GM21619 (cell line): Measurements from ENCODE around the gene IRX5.

ENCODE experiments used
- ATAC-seq: cut with Tn5 transposase; IDR thresholded peaks from one replicate; pipeline ENCODE4 v1.9.1; 2021; ENCODE audit not compliant: unreplicated experiment

IRX5 gene

DNA sequence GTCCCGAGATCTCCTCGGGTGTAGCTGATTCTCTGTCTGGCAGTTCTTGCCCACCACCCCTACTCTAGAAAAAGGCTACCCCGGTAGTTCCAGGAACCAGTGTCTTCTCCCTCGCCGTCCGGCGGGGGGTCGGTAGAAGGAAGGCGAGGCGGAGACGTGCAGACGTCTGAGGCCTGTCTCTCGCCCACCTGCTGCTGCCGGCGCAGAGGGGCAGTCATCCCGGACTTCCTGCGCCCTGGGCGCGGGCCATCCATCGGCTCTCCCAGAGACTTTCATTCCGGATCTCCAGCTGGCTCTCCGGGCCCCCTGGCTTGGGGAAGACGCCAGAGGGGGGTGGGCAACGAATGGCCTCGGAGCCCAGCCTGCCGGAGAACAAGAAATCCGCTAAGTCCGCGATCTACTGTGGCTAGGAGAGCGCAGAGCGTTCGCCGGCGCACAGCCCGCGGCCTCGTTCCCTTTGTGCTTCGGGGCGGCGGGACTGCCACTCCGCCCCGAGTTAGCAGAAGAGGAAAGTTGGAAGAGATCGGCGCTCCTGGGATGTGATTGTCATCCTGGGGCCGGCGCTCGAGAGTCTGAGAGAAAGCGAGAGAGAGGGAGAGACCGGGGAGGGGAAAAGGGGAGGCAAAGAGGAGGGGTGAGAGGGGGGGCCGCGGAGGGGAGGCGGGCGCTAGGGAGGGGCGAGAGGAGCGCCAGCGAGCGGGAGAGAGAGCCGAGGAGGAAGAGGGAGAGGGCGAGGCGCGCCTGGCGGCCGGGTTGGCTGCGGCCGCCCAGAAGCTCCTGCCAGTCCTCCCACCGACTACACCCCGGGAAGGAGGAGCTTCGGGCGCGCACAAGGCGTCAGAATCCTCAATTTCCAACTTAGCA is at the start of gene IRX5:
IRX5 (plus strand) TSS at position 861 of the 864 bp plus-strand sequence. CDS start 334 bp downstream, outside the sequence.
- ATAC-seq = no peak

DNA sequence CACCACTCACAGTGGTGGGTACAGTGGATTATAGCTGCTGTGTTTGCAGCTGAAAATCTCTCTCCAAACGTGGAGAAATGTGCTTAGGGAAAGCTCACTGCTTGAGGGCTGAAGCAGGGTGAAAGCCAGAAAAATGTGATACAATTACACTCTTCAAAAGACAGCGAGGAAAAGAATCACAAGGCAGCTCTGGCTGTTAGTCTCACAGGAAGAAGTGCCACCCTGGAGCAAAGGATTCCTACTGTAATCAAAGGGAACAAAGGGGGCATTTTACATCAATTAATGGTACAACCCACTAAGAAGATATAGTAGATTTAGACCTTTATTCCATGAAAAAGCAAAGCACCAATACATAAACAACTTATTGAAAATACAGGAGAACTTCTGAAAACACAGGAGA is 48.1 kb upstream of the IRX5 start:
- no peak for ATAC-seq

DNA sequence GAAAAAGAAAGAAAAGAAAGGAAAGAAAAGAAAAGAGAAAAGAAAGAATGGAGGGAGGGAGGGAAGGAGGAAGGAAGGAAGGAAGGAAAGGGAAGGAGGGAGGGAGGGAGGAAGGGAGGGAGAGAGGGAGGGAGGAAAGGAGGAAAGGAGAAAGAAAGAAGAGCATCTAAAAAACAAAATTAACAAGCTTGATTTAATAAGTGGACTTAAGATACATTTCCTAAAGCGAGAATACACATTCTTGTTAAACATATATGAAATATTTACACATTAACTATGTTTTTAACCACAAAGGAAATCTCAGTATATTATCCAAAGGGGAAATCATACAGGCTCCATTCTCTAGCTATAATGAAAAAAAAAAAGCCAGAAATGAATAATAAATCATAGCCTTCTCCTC is 47.3 kb upstream of the IRX5 start:
- ATAC-seq = no peak

DNA sequence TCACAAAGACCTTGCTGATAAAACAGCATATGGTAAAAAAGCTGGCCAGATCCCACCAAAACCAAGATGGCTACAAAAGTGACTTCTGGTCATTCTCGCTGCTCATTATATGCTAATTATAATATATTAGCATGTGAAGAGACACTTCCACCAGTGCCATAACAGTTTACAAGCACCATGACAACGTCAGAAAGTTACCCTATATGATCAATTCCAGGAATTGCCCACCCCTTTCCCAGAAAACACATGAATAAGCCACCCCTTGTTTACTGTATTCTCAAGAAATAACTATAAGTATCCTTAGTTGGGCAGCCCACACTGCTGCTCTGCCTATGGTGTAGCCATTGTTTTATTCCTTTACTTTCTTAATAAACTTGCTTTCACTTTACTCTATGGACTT is 44.6 kb upstream of the IRX5 start:
- ATAC-seq = no peak

DNA sequence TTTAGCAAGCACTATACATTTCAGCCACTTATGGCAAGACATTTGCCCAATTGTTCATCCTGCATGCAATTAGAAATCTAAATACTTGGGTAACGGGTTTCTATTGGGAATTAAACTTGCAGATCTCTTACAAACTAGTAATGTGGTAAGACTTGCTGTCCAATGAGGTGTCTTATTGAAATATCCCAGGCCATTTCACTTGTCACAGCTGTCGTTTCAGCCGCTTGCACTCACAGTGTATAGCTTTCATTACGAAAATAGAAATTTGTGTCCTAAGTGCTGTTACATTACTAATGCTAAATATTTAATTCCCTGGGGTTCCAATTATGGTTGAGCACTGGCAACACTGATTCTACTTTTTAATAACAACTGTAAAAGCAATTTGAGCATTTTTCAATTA is 40.3 kb upstream of the IRX5 start:
- no peak for ATAC-seq

DNA sequence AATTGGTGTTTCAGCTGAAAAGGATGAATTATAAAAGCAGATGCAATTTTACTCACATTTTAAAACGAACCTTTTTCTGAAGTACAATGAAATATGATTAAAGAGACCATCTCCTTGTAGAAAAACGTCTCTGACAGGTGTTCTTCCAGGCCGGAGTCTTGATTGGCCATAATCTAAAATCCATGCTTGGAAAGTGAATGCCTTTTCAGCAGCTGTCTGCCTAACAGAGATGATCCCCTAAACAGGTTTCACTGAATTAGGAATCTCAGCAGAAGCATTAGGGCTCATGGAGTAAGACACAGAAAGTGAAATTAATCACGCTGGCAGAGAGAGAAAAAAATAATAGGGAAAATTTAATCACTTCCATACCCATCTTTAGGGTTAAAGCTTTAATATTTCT is 39.3 kb upstream of the IRX5 start:
- ATAC-seq = no peak

DNA sequence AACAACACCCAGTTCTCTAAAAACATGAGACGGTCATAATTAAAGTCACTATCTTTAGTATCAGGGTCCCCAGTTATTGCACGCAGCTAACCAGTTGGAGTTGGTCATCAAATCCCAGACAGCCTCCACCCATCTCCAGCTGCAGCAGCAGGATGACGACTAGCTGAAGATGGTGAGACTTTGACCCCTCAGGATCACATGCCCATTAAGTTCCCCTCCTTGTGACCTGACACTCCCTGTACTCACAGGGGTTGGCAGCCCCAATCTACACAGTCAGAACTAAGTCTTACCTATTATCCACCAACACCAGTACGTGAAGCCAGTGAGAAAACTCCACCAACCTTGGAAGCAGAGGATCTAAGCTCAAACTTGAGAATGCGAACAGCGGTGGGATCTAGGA is 37.7 kb upstream of the IRX5 start:
- no peak for ATAC-seq

DNA sequence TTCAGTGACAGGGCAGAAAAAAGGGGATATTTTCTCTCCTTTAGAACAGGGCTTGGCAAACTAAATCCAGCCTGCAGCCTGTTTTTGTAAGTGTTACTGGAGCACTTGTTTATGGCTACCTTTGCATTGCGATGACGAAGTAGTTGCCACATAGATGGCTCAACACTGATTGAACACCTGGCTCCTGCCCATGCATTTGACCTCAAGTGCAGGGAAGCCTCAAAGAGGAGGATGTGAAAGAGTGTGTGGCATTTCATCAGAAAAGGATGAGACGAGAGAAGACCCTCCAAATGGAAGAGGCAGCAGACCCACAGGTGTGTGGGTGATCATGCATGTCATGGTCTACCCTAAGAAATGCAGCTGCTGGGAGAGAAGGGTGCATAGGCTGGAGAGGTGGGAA is 32.7 kb upstream of the IRX5 start:
- ATAC-seq = no peak

DNA sequence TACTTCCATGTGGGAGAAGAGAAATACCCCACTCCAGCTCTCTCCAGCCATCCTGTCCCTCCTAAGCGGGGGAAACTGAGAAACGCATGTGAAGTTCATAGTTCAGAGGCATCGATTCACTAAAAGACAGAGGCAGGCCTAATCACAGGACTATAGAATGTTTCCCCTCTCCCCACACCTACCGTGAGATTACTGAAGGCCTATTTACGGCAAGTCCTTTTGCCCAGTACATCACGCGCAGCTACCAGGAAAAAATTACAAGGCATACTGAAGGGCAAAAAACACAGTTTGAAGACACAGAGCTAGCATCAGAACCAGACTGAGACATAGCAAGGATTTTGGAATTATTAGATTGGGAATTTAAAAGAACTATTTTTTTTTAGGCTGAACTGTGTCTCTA is 29.1 kb upstream of the IRX5 start:
- ATAC-seq = no peak

DNA sequence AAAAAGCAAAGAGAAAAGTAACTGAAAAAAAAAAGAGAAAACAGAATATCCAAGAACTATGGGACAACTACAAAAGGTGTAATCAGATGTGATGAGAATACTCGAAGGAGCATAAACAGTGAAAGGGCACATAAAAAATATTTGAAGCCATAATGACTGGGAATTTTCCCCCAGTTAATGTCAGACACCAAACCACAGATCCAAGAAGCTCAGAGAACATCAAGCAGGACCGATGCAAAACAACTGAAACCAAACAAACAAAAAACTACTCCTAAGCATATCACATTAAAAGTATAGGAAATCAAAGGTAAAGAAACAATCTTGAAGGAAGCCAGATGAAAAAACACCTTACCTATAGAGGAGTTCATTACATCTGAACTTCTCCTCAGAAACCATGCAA is 27.6 kb upstream of the IRX5 start:
- ATAC-seq = no peak

DNA sequence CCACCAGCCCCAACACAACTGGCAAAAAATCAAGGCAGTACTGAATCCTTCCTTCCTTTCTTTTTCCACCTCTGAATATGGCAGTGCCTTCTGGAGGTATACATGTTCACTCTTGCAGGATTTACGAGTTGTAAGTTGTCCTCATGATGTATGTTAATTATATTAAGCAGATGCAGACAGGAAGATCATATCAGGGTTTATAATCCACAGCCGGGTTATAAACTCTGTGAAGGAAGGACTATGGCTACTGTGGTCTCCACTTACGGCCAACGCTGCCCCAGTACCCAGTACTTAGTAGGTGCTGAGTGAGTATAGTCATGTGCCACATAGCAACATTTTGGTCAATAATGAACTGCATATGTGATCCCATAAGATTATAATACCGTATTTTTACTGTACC is 19.6 kb upstream of the IRX5 start:
- ATAC-seq = no peak

DNA sequence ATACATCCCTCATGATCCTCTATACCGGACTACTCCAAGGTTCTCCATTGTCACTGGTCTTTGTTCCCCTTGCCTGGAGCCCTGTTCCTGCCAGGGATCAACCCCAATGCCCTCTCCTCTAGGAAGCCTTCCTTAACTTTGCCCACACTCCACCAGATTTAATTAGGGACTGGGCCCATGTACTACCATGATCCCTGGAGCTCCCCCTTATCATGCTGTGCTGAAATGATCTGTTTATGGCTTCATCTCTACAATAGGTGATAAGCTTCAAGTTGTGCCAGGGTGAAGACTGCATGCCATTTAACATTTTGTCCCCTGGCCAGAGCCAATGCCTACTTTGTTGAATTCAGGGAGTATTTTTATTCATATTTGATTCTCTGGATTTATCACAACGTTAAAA is 17.9 kb upstream of the IRX5 start:
- no peak for ATAC-seq

DNA sequence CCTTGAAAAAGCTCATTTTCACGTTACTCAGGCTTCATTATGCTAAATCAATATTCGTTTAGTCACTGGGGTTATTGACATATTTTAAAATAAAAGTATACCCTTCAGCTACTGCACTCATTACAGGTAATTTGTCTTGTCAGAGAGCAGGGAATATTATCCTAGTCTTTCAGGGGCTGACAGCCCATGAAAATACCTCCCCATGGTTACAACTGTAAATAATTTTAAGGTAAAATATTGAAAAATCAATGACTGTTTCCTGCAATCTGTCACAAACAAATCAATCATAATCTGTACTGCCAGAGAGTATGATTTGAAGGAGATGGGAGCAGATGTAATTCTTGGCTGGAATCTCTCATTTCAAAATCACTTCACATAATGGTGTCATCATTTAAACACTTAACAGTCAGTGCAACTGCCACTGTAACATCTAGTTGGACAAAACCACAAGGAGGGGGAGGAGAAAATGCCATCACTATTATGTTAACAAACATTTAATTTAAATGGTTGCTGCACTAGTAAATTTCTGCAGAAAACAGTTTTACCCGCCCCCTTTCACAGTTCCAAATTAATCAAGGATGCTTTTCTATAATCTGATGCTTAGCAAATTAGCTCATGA is 9.3 kb upstream of the IRX5 start:
- ATAC-seq = no peak

DNA sequence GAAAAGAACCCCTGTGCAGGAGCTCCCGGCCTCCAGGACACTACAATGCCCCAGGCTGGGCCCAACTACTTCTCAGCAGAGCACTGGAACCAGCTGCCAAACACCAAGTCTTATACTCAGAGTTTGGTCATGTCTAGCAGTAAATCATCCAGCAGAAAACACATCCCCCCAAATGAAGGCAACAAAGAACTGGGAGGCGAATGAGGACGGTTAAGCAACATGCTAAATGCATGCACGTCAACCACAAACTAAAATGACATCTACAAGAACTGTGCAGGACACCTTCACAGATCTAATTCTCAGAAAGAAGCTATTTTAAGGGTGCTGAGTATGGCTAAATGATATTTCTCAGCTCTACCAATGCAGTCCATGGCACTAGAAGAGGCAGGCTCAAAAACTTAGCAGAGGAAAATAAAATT is 7.6 kb upstream of the IRX5 start:
- ATAC-seq = no peak

DNA sequence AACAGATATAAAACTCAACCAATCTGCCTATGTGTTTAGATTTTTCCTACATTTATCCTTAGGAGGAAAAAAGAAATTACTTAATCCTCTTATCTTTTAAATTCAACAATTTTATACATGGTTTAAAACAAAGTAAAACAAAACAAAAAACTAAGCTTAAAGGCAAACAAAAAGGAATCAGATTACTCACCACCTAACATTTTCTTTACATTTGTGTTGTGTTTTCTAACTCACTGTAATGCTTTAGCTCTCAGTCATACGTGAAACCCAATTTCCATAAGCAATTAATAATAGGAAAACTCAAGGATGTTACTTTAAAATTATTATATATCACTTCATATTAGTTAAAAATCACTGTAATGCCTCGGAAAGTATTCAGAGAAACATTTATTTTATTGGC is 6.7 kb upstream of the IRX5 start:
- ATAC-seq = no peak

DNA sequence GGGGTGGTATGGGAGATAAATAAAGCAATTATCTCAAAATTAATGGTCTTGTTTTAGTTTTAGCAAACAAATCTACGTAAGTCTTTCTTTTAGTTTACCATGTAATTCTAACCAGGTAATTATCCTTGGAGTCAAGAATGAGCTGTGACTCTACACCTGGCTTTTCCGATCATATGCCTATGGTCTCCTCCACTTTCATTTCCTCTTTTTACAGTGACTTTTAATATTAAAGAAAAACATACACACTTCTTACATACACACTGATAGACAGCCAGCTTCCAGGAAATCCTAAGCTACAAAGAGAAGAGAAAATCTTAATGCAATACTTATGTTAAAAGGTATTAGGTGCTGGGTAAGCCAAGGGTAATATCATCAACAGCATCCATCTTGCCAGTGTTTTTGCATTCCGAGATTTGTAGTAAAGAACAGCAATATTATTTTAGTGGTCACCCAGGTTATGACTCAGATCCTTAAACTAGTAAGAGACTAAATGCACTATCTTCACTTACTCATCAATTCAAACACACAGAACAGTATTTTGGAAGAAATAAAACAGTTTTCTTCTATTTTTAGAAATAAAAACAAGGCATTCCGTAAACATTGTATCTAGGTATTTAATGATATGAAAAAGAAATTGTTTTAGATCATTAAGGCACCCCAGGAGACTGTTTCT is 4.4 kb upstream of the IRX5 start:
- ATAC-seq = no peak

DNA sequence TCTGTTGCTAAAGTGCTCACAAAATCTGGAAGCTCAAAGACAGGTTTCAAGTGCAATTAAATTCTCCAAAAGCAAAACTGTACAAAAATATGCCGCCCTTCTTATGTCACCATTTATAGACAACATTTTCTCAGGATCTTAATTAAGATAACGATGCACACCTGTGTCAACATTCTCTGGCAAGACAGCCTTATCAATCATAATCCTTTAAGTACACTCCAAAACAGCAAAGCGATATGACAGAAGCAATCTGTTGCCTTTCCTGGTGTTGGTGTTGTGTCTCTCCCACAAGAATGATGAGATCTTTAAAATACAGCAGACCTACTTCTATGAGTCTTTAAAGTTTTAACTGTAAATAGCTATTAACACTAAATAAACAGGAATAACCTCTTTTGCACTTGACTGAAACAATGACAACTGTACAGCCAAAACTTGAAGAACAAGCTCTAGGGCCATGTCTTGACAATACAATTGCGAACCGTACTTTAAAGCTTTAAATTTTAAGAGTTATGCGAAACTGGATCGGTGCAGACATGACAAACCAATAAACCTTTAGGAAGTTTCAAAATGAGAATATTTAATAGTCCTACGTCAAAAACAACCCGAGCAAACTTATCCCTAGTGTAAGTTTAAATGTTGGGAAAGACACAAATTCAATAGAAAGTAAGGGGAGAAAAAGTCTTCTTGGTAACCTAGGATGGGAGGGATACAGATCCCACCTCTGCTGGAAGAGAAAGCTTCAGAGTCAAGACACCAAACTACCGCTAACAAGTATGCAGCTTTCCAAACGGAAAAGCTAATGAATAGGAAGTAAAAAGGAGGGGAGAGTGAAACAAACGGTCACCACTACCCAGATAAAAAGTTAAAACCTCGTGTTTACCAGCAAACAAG is 3.3 kb upstream of the IRX5 start:
- ATAC-seq = no peak

DNA sequence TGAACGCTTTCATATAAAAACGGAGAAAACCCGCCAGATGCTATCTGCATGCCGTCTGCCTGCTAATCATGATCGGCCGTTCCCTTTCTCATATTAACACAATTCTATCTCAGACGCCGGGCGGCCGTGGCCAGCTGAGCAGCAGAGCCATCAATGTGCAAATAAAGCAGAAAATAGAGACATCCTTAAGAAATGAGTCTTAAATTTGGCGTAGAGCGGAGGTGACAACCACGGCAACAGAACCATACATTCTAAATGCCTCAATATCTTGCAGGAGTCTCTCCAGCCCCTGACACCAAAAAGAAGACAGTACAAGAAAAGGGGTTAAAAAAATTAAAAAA is 2.7 kb upstream of the IRX5 start:
- ATAC-seq = no peak

DNA sequence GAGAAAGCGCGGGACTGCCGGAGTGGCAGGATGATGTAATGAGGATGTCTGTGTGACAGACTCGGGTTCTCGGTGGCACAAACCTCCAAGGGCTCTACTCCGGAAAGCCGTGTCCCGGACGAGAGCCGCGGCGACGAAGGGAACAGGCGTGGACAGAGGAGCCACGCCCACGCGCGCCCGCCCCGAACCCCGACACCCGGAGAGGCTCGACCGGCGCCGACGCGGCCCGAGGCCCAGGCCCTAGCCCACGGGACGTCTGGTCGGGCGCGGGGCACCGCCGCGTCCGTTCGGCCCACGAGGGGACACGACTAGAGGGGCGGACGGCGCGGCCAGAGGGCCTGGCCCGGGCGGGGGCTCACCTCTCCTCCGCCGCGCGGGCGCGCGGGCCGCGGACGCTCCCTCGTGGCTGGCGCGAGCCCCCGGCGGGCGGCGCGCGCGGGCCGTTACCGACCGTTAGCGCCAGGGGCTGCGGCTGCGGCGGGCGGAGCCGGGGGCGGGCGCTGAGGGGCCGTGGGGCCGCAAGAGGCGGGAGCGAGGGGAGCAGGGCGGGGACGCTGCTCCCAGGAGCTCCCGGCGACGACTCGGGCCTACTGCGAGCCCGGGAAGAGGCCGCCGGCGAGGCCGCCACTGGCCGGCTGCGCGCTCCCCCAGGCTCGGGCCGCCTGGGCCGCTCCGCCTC is 2.1 kb upstream of the IRX5 start:
- peak; percentile 35 for ATAC-seq

DNA sequence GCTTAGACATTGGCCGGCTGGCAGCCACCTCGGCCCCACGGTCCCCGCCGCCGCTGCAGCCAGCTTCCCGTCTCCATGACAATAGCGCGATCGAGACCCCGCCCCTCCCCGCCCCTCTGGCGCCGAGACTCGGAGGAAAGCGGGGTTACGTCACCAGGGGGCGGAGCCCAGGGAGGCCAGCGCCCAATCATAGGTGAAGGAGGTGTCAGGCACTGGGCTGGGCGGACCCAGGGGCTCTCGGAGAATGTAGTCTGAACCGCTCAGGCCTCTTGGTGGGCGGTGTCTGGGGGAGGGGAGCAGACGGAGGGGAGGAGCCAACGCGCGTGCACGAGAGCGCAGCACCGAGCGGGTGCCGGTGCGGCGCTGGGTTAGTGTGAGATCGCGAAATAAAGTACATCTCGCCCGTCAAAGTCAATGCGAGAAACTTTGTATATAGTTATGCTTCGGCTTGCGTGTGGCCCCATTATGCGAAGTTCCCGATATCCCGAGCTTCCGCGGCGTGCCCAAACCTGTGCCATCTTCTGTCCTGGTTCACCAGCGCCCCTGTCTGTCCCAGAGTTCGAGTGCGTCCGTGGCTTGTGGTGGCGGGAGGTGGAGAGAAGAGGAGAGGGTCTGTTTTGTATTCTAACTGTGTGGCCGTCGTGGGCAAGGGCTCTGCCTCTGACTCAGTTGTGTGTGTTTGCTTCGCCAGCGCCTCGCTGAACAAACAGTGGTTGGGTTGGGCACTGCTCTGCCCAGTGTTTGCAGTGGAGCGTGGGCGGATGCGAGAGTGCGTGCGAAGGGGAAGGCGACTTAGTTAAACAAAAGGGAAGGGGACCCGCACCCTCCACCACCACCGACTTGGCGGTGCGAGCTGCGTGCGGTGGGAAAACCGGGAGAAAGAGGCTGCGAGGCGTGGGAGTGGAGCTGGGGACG is 1.3 kb upstream of the IRX5 start:
- peak; percentile 96 for ATAC-seq
